ENCODE results near the gene CAPN8.

GRCh38 chr1:223634423-223634822 is 31.1 kb downstream of the CAPN8 start:
- TF ChIP-seq, protein P1, sequence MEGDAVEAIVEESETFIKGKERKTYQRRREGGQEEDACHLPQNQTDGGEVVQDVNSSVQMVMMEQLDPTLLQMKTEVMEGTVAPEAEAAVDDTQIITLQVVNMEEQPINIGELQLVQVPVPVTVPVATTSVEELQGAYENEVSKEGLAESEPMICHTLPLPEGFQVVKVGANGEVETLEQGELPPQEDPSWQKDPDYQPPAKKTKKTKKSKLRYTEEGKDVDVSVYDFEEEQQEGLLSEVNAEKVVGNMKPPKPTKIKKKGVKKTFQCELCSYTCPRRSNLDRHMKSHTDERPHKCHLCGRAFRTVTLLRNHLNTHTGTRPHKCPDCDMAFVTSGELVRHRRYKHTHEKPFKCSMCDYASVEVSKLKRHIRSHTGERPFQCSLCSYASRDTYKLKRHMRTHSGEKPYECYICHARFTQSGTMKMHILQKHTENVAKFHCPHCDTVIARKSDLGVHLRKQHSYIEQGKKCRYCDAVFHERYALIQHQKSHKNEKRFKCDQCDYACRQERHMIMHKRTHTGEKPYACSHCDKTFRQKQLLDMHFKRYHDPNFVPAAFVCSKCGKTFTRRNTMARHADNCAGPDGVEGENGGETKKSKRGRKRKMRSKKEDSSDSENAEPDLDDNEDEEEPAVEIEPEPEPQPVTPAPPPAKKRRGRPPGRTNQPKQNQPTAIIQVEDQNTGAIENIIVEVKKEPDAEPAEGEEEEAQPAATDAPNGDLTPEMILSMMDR (IDR thresholded peaks at IDR 0.05): no peak
- TF ChIP-seq POLR2AphosphoS5 (IDR thresholded peaks at IDR 0.05) (no peak), POLR2A (IDR thresholded peaks at IDR 0.05) (no peak)
